ENCODE data around the gene ARL15. TPM values are rescaled to one million over a fixed set of nuclear protein-coding genes. Genes with fewer than 3 reads are reported as not detected.

The ARL15 gene
- total RNA-seq, 3 donors from 2014 or later: 29.0 to 65.0 (median 42.9) TPM

DNA sequence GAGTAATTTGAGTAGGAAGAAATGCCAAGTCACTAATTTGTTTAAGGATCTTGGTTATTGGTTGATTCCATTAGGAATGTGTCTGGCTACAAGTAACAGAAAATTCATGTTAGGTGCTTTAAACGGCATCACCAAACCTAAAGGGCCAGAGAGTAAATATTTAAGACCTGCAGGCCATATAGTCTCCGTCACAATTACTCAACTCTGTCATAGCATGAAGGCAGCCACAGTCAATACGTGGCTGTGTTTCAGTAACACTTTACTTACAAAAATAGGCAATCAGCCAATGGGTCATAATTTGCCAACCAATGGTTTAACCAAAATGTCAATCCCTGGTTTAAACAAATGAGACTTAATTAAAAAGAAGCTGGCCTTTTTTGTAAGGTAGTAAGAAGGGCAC, 98.5 kb downstream of the ARL15 start:
- Histone ChIP-seq H3K36me3 (no peaks in the 10 kb centered on the region), H3K4me3 (no peak overlapping the region), H3K4me1 (no peaks in the 10 kb centered on the region), H3K27me3 (no peaks in the 10 kb centered on the region), H3K9me3 (no peaks in the 10 kb centered on the region), H3K27ac (no peak overlapping the region)
- intact Hi-C loops (cut with DNase I; ENCODE audit: low total_unique reads): no loop called here
- DNase-seq (ENCODE audit: low spot score in 2 of 2): no peak
- TF ChIP-seq POLR2AphosphoS5 (IDR thresholded peaks at IDR 0.05) (no peak), POLR2A (IDR thresholded peaks at IDR 0.05) (no peak)
- TF ChIP-seq, protein P1, sequence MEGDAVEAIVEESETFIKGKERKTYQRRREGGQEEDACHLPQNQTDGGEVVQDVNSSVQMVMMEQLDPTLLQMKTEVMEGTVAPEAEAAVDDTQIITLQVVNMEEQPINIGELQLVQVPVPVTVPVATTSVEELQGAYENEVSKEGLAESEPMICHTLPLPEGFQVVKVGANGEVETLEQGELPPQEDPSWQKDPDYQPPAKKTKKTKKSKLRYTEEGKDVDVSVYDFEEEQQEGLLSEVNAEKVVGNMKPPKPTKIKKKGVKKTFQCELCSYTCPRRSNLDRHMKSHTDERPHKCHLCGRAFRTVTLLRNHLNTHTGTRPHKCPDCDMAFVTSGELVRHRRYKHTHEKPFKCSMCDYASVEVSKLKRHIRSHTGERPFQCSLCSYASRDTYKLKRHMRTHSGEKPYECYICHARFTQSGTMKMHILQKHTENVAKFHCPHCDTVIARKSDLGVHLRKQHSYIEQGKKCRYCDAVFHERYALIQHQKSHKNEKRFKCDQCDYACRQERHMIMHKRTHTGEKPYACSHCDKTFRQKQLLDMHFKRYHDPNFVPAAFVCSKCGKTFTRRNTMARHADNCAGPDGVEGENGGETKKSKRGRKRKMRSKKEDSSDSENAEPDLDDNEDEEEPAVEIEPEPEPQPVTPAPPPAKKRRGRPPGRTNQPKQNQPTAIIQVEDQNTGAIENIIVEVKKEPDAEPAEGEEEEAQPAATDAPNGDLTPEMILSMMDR (IDR thresholded peaks at IDR 0.05): no peak

DNA sequence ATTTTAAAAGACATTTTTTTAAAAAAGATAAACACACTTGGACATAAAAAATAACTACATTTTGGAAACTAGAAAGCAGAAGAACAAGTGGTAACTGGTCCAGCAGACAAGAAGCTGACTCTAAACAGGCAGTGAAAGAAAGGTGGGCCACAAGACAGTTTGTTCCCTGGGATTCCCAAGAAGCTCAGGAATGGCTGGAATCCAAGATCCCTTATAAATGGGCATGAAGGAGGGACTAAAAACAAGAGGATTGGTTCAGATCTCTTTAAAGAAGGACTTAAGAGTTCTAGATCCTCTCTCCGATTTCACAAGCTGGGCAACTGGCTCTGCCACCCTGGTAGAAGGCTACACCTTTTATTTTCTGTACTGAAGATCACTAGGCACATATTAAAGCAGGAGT, 102.8 kb downstream of the ARL15 start:
- Histone ChIP-seq H3K9me3 (no peaks in the 10 kb centered on the region), H3K4me3 (no peak overlapping the region), H3K36me3 (no peaks in the 10 kb centered on the region), H3K27ac (no peak overlapping the region), H3K27me3 (no peaks in the 10 kb centered on the region), H3K4me1 (no peaks in the 10 kb centered on the region)
- intact Hi-C loops (cut with DNase I; ENCODE audit: low total_unique reads): no loop called here
- DNase-seq (ENCODE audit: low spot score in 2 of 2): no peak
- TF ChIP-seq, protein P1 (IDR thresholded peaks at IDR 0.05): no peak
- no peak for TF ChIP-seq POLR2AphosphoS5 (IDR thresholded peaks at IDR 0.05)
- TF ChIP-seq POLR2A (IDR thresholded peaks at IDR 0.05): no peak

DNA sequence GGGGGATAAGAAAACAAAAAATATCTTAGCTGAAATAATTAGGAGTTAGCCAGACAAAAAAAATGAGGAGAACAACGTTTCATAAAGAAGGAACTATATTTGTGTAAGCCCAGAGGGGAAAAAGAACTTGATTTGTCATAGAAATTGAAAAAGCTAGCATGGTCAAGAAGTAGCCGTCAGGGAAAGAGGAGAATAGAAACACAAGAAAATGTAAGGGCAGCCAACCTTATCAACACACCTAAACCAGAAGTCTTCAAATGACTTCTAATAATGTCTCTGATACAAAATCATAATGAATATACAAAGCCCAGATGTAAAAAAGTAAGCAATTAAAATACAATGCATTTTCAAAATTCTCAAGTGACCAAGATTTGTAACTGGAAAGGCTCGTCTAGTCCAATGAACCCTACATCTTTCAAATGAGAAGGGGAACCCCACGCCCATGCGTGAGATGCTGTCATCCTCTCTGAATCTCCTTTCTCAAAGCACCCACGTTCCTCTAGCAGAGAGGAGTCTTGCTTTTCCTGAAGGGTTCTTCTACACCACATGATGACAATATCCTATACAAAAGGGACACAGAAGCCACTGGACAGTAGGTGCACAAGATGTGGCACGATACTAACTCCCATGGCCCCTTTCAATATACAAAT, 103.7 kb downstream of the ARL15 start:
- DNase-seq (ENCODE audit: low spot score in 2 of 2): no peak
- no peak overlapping the region for H3K4me3 ChIP-seq
- H3K27ac ChIP-seq: no peak overlapping the region
- H3K9me3 ChIP-seq: peaks cover 0 to 3% of the 10 kb centered on the region in 2 donors
- no peaks in the 10 kb centered on the region for H3K4me1 ChIP-seq
- no peaks in the 10 kb centered on the region for H3K27me3 ChIP-seq
- H3K36me3 ChIP-seq: no peaks in the 10 kb centered on the region
- intact Hi-C loops (cut with DNase I; ENCODE audit: low total_unique reads): no loop called here
- TF ChIP-seq POLR2A (IDR thresholded peaks at IDR 0.05): no peak
- no peak for TF ChIP-seq POLR2AphosphoS5 (IDR thresholded peaks at IDR 0.05)

DNA sequence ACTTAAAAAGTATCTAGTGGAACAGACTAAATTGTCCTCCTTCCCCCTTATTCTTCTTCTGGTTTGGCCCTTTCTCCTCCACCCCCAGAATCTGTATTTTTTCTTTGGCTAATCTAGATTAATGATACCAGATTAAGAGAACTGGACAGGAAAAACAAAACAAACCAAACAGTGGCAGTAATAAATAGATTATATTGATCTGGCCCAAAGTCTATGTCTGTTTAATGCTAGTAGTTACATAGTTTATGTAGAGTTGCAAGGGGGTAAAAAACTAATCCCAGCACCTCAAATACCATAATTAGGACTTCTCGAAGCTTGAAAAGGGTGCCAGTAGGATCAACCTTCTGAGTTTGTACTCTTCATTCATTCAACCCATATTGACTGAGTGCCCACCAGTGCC, 104.5 kb downstream of the ARL15 start:
- DNase-seq (ENCODE audit: low spot score in 2 of 2): no peak

DNA sequence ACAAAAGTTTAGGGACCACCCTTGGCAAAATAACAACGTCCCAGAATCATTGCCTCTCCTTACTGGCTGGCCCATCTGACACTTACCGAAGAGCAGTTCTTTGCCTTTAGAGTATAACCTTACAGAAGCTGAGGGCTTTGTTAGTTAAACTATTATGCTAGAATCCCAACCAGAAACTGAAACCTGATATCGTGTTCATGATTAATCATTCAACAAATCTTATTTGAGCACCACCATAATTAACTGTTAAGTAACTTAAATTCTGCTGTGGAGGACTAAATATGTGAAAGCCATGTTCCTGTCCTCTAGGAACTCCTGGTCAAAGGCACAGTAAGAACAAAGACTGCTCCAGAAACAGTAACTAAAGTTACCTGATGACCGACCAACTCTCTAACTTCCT, 104.9 kb downstream of the ARL15 start:
- Histone ChIP-seq H3K4me1 (no peaks in the 10 kb centered on the region), H3K9me3 (peaks cover 0 to 3% of the 10 kb centered on the region in 2 donors), H3K27me3 (no peaks in the 10 kb centered on the region), H3K36me3 (no peaks in the 10 kb centered on the region), H3K27ac (no peak overlapping the region), H3K4me3 (no peak overlapping the region)
- DNase-seq (ENCODE audit: low spot score in 2 of 2): no peak
- TF ChIP-seq, protein P1 (IDR thresholded peaks at IDR 0.05): no peak
- TF ChIP-seq POLR2AphosphoS5 (IDR thresholded peaks at IDR 0.05): no peak
- no peak for TF ChIP-seq POLR2A (IDR thresholded peaks at IDR 0.05)
- intact Hi-C loops (cut with DNase I; ENCODE audit: low total_unique reads): no loop called here

More for the DNA sequence above, 104.5 kb downstream of the ARL15 start:
- no peaks in the 10 kb centered on the region for H3K36me3 ChIP-seq
- TF ChIP-seq POLR2AphosphoS5 (IDR thresholded peaks at IDR 0.05): no peak
- intact Hi-C loops (cut with DNase I; ENCODE audit: low total_unique reads): no loop called here
- peaks cover 0 to 3% of the 10 kb centered on the region in 2 donors for H3K9me3 ChIP-seq
- no peak overlapping the region for H3K4me3 ChIP-seq
- no peaks in the 10 kb centered on the region for H3K4me1 ChIP-seq
- H3K27me3 ChIP-seq: no peaks in the 10 kb centered on the region
- no peak overlapping the region for H3K27ac ChIP-seq

DNA sequence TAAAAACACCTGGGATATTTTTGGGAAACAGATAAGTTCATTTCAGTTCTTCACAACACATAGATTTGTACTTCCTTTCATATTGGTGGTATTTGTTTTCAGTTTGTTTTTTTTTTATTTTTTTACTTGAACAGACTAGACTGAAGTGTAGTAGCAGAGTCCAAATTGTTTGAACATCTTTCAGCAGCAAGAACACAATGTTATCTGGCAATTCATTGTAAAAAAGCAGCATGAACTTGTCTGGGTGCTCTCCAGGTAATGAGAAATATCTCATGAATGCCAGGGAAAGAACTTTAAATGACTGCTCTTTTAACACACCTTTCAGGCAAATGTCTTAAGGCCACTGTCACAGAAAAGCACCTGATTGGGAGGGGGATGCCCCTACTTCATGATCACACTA, 113.4 kb downstream of the ARL15 start:
- intact Hi-C loops (cut with DNase I; ENCODE audit: low total_unique reads): no loop called here
- H3K4me3 ChIP-seq: no peak overlapping the region
- no peaks in the 10 kb centered on the region for H3K4me1 ChIP-seq
- no peak overlapping the region for H3K27ac ChIP-seq
- TF ChIP-seq, protein P1 (IDR thresholded peaks at IDR 0.05): no peak
- no peak for TF ChIP-seq POLR2AphosphoS5 (IDR thresholded peaks at IDR 0.05)
- no peak for TF ChIP-seq POLR2A (IDR thresholded peaks at IDR 0.05)
- H3K27me3 ChIP-seq: no peaks in the 10 kb centered on the region
- DNase-seq (ENCODE audit: low spot score in 2 of 2): no peak
- H3K36me3 ChIP-seq: no peaks in the 10 kb centered on the region
- no peaks in the 10 kb centered on the region for H3K9me3 ChIP-seq

Measured in breast epithelium (tissue), 4 donors.